IPS DF 6.9 (cell line): ENCODE measurements around the gene PRTN3.
A peak's percentile ranks its signal among the peaks of the same experiment; 100 is the strongest.
"Not testable (repeated sequence)": the region's sequence is repeated elsewhere in the genome, so short reads cannot be mapped to it uniquely, and the experiment has no call there.

Experiments used
- DNase-seq: peaks from one replicate; pipeline ENCODE4 v3.0.0-alpha.2; 2013; ENCODE audit warnings: low read depth, low spot score
- H3K27ac ChIP-seq: one replicate; pipeline ENCODE4 v1.5.1; 2013; ENCODE audit warnings: low read length, control low read depth
- H3K27me3 ChIP-seq: 2 replicates; pipeline ENCODE4 v1.6.1; 2013; ENCODE audit warnings: mild to moderate bottlenecking, low read length; ENCODE audit not compliant: control insufficient read depth, insufficient read depth
- H3K36me3 ChIP-seq: 2 replicates; pipeline ENCODE4 v1.6.1; 2013; ENCODE audit warnings: low read length; ENCODE audit not compliant: control insufficient read depth, insufficient read depth
- H3K4me1 ChIP-seq: 2 replicates; pipeline ENCODE4 v1.6.1; 2013; ENCODE audit warnings: low read length; ENCODE audit not compliant: control insufficient read depth, insufficient read depth
- H3K4me3 ChIP-seq: 2 replicates; pipeline ENCODE4 v1.5.1; 2013; ENCODE audit warnings: mild to moderate bottlenecking, low read length
- H3K9me3 ChIP-seq: 2 replicates; pipeline ENCODE4 v1.6.1; 2013; ENCODE audit warnings: low read length, inconsistent platforms; ENCODE audit not compliant: control insufficient read depth, insufficient read depth
- WGBS: extraction: QIAGEN DNeasy Blood & Tissue Kit; methylation state at CpG from one replicate; pipeline ENCODE4 v1.1.7; 2013; ENCODE audit warnings: mixed read lengths, missing lambda C conversion rate; ENCODE audit not compliant: insufficient read length, insufficient coverage; 5-methylcytosine and 5-hydroxymethylcytosine counted together

The PRTN3 gene

GRCh38 chr19:885536-886224 is 44.9 kb downstream of the PRTN3 start:
- WGBS, result no CpG with 5 or more reads among the region's 64 CpGs
- no peak overlapping the region for H3K4me3 ChIP-seq
- H3K36me3 ChIP-seq, result peaks cover 45% of the 10 kb centered on the region
- no peak for DNase-seq
- H3K27ac ChIP-seq, result no peak overlapping the region
- H3K9me3 ChIP-seq, result no peaks in the 10 kb centered on the region
- no peaks in the 10 kb centered on the region; the same call in 1 of the 2 replicates for H3K4me1 ChIP-seq
- no peaks in the 10 kb centered on the region for H3K27me3 ChIP-seq

DNA sequence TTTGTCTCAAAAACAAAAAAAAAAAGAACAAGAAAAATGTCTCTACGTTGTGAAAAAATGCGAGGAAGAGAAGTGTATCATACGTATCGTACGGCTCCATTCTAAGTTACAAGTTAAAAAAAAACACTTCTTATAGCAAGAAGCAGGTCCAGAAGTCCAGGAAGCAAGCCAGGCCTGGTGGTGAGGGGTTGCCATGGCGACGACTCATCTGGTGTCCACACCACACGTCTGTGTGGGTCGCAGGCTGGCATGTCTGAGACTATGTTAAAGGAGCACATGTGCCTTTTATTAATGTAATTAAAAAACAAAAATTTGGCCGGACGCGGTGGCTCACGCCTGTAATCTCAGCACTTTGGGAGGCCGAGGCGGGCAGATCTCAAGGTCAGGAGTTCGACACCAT is 46.3 kb downstream of the PRTN3 start:
- DNase-seq, result no peak
- H3K9me3 ChIP-seq, result no peaks in the 10 kb centered on the region
- no peaks in the 10 kb centered on the region for H3K27me3 ChIP-seq
- no peak overlapping the region for H3K27ac ChIP-seq
- H3K36me3 ChIP-seq, result peaks cover 36% of the 10 kb centered on the region
- no CpG with 5 or more reads among the region's 16 CpGs for WGBS
- H3K4me1 ChIP-seq, result no peaks in the 10 kb centered on the region; the same call in 1 of the 2 replicates
- no peak overlapping the region for H3K4me3 ChIP-seq

GRCh38 chr19:887599-887998 is 46.8 kb downstream of the PRTN3 start:
- peaks cover 32% of the 10 kb centered on the region for H3K36me3 ChIP-seq
- H3K27me3 ChIP-seq, result no peaks in the 10 kb centered on the region
- DNase-seq, result no peak
- no peaks in the 10 kb centered on the region for H3K9me3 ChIP-seq
- no peaks in the 10 kb centered on the region; the same call in 1 of the 2 replicates for H3K4me1 ChIP-seq
- H3K27ac ChIP-seq, result no peak overlapping the region
- no peak overlapping the region for H3K4me3 ChIP-seq
- WGBS, result no CpG with 5 or more reads among the region's 10 CpGs

DNA sequence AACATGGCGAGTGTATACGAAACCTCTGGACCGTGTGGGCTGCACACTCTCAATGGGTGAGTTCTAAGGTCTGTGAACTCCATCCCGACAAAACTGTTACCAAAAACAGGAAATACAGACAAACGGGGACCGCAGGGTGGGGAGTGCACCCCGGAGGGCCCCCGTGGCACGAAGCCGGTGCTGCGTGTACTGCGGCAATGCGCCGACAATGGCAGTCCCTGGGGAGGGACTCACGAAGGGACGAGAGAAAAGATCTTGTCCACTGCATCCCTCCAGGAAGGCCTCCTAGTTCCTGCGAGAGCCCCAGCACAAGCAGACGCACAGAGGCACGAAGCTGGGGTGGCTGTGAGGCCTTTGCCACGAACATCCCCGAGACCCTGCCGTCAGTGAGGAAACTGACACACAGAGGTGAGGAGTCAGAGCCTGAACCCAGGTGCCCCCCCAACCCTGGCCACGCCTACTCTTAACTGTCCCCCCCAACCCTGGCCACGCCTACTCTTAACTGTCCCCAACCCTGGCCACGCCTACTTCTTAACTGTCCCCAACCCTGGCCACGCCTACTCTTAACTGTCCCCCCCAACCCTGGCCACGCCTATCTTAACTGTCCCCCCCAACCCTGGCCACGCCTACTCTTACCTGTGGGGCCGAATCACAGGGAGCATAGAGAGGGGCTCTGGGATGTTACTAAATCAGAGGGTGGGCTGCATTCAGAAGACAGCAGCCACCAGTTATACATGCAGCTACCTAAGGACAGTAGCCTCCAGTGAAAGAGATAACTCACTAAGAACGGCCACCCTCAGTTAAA is 48.0 kb downstream of the PRTN3 start:
- H3K27me3 ChIP-seq, result no peaks in the 10 kb centered on the region
- H3K9me3 ChIP-seq, result no peaks in the 10 kb centered on the region
- WGBS, result no CpG with 5 or more reads among the region's 30 CpGs
- H3K36me3 ChIP-seq, result peaks cover 26% of the 10 kb centered on the region
- DNase-seq, result no peak
- no peaks in the 10 kb centered on the region for H3K4me1 ChIP-seq
- no peak overlapping the region for H3K27ac ChIP-seq
- no peak overlapping the region for H3K4me3 ChIP-seq

DNA sequence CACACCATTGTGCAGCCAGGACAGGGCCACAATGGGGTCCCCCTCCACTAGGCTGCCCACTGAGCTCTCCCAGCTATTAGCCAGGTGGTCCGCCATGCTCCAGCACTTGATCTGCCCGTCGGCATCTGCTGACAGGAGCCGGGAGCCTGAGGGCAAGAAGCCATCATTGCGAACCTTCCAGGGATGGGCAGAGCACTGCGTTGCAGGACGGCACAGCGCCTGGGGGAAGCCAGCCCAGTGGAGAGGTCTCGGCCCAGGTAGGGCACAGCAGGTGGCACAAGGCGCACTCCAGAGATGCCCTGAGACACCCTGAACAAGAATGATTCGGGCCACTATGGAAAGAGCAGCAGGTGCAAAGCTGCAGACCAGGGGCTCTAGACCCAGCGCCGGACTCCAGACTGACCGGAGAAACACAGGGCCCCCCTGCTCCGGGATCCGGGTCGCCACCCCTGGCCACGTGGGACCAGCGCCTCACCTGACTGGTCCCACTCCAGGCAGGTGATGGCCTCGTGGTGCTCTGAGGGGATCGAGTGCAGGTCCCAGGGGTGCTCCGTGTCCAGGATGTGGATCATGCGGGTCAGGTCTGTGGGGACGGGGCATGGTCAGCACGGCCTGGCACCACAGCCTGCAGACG is 49.0 kb downstream of the PRTN3 start:
- no CpG with 5 or more reads among the region's 26 CpGs for WGBS
- Histone ChIP-seq H3K4me3 (no peak overlapping the region; the same call in 1 of the 2 replicates), H3K4me1 (no peaks in the 10 kb centered on the region), H3K9me3 (no peaks in the 10 kb centered on the region), H3K36me3 (peaks cover 23% of the 10 kb centered on the region), H3K27me3 (no peaks in the 10 kb centered on the region), H3K27ac (no peak overlapping the region)
- DNase-seq, result no peak

- Histone ChIP-seq H3K27me3 (no peaks in the 10 kb centered on the region), H3K27ac (no peak overlapping the region), H3K4me3 (no peak overlapping the region), H3K4me1 (no peaks in the 10 kb centered on the region), H3K9me3 (no peaks in the 10 kb centered on the region), H3K36me3 (peaks cover 20% of the 10 kb centered on the region)
- DNase-seq, result no peak
- WGBS, result no CpG with 5 or more reads among the region's 18 CpGs
These were observed 50.0 kb downstream of the PRTN3 start for GRCh38 chr19:890831-891230.

DNA sequence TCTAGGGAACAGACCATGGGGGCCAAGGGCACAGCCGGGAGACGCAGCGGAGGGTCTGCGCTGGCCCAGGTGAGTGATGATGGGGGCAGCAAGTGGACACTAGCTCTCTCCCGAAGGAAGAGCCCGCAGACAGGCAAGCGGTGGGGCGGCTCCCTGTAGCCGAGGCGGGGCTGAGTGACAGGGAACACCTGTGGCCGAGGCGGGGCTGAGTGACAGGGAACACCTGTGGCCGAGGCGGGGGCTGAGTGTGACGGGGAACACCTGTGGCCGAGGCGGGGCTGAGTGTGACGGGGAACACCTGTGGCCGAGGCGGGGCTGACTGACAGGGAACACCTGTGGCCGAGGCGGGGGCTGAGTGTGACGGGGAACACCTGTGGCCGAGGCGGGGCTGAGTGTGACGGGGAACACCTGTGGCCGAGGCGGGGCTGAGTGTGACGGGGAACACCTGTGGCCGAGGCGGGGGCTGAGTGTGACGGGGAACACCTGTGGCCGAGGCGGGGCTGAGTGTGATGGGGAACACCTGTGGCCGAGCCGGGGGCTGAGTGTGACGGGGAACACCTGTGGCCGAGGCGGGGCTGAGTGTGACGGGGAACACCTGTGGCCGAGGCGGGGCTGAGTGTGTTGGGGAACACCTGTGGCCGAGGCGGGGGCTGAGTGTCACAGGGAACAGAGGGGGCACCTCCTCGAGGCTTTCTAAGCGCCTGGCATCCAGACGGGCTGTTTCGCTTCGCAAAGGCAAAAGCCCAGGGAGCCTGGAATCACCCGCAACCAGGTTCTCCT is 50.8 kb downstream of the PRTN3 start:
- no CpG with 5 or more reads among the region's 50 CpGs for whole genome bisulfite sequencing
- DNase-seq, result not testable (repeated sequence)

DNA sequence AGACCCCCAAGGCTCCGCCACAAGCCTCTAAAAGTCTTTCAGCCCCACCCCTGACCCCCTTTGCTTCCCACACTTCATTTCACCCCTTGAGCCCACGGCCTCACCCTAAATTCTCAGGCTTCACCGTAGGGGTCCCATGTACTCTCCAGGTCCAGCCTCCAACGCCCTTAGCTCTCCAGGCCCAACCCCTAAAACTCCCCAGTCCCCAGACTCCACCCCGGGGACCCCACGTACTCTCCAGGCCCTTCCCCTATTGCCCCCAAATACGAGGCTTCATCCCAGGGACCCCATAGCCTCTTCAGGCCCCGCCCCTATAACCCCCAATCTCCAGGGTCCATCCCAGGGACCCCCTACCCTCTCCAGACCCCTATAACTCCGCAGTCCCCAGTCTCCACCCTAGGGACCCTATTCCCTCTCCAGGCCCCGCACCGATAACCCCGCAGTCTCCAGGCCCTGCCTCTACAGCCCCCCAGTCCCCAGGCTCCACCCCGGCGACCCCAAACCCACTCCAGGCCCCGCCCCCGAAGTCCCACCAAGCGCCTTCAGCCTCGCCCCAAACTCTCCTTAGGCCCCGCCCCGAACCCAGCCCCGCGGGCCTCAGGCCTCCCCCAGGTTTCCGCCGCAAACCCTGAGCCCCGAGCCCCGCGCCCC is 51.6 kb downstream of the PRTN3 start:
- H3K36me3 ChIP-seq, result peaks cover 14% of the 10 kb centered on the region
- H3K27ac ChIP-seq, result no peak overlapping the region
- H3K27me3 ChIP-seq, result no peaks in the 10 kb centered on the region
- H3K4me1 ChIP-seq, result no peaks in the 10 kb centered on the region
- H3K9me3 ChIP-seq, result no peaks in the 10 kb centered on the region
- no peak for DNase-seq
- peak overlapping the region; percentile 100; the same call in 1 of the 2 replicates for H3K4me3 ChIP-seq
- WGBS, result no CpG with 5 or more reads among the region's 27 CpGs

More for the DNA sequence above, 50.8 kb downstream of the PRTN3 start:
- not testable (repeated sequence) for H3K27me3 ChIP-seq, H3K4me1 ChIP-seq, H3K9me3 ChIP-seq, H3K27ac ChIP-seq, H3K4me3 ChIP-seq
- peaks cover 14% of the 10 kb centered on the region for H3K36me3 ChIP-seq

DNA sequence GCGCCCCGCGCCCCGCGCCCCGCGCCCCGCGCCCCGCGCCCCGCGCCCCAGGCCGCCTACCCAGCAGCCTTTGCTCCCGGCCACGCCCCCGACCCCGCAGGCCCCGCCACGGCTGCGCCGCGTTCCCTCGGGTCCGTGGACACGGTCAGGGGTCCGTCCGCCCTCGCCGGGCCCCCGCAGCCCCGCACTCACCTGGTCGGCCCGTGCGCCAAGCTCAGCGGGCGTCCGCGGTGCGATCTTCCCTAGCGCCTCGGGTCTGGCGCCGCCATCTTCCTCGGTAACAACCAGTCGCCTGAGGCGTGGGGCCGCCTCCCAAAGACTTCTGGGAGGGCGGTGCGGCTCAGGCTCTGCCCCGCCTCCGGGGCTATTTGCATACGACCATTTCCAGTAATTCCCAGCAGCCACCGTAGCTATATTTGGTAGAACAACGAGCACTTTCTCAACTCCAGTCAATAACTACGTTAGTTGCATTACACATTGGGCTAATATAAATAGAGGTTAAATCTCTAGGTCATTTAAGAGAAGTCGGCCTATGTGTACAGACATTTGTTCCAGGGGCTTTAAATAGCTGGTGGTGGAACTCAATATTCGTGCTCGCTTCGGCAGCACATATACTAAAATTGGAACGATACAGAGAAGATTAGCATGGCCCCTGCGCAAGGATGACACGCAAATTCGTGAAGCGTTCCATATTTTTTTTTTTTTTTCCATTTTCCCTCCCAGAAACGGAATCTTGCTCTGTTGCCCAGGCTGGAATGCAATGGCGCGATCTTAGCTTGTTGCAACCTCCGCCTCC is 52.3 kb downstream of the PRTN3 start, which contains the start of the genes MED16 and RNU6-9:
MED16 (minus strand) TSS at position 294 of the 796 bp plus-strand sequence. CDS start 2,056 bp downstream, outside the sequence.
RNU6-9 (plus strand) TSS at position 591 of the 796 bp plus-strand sequence.
- no CpG with 5 or more reads among the region's 69 CpGs for WGBS
- Histone ChIP-seq H3K9me3 (no peaks in the 10 kb centered on the region), H3K4me3 (peak within 1 kb of the TSS; percentile 100), H3K27me3 (no peaks in the 10 kb centered on the region), H3K4me1 (no peaks in the 10 kb centered on the region), H3K36me3 (peaks cover 14% of the 10 kb centered on the region), H3K27ac (no peak within 1 kb of the TSS)
- no peak for DNase-seq
